Neural cell (in vitro differentiated cells): ENCODE measurements around the gene ACOT12. TPM values are rescaled to one million over a fixed set of nuclear protein-coding genes. Genes with fewer than 3 reads are reported as not detected.

ENCODE experiments used
- H2AFZ ChIP-seq: fragments of 200-600, 300-800 bp; sonication (generic), shearing (Covaris generic); 2 replicates; pipeline ENCODE4 v1.6.0; 2014; ENCODE audit warnings: low read depth, mild to moderate bottlenecking, antibody characterized with exemption, low read length, moderate library complexity
- H3F3A ChIP-seq: fragments of 200-600 bp; shearing (Covaris generic); 2 replicates; pipeline ENCODE4 v1.6.1; 2016; ENCODE audit warnings: mild to moderate bottlenecking, moderate library complexity, mixed read lengths, antibody characterized with exemption, low read length; ENCODE audit not compliant: insufficient read depth, poor library complexity, severe bottlenecking
- H3K27ac ChIP-seq: fragments of 200-600, 300-800 bp; sonication (generic), shearing (Covaris generic); 2 replicates; pipeline ENCODE4 v1.5.1; 2014; ENCODE audit warnings: mild to moderate bottlenecking, low read length, moderate library complexity
- H3K27me3 ChIP-seq: fragments of 300-800, 200-600 bp; sonication (generic), shearing (Covaris generic); 2 replicates; pipeline ENCODE4 v1.6.0; 2014; ENCODE audit warnings: mild to moderate bottlenecking, low read depth, low read length, moderate library complexity; ENCODE audit not compliant: insufficient read depth
- H3K36me3 ChIP-seq: fragments of 300-800, 200-600 bp; sonication (generic), shearing (Covaris generic); 2 replicates; pipeline ENCODE4 v1.5.1; 2014; ENCODE audit warnings: mild to moderate bottlenecking, antibody characterized with exemption, low read length, moderate library complexity; ENCODE audit not compliant: insufficient read depth
- H3K4me2 ChIP-seq: fragments of 300-800, 200-600 bp; sonication (generic), shearing (Covaris generic); 2 replicates; pipeline ENCODE4 v1.6.0; 2014; ENCODE audit warnings: mild to moderate bottlenecking, low read length
- H3K4me3 ChIP-seq: fragments of 300-800, 200-600 bp; sonication (generic), shearing (Covaris generic); 2 replicates; pipeline ENCODE4 v1.5.1; 2014; ENCODE audit warnings: mild to moderate bottlenecking, low read length, moderate library complexity
- H3K79me2 ChIP-seq: fragments of 200-600 bp; shearing (Covaris generic); replicated peaks from 2 replicates; pipeline ENCODE4 v1.6.0; 2014; ENCODE audit warnings: mild to moderate bottlenecking, low read length, moderate library complexity; ENCODE audit not compliant: insufficient read depth
- H3K9ac ChIP-seq: fragments of 300-800, 200-600 bp; sonication (generic), shearing (Covaris generic); 2 replicates; pipeline ENCODE4 v1.6.1; 2016; ENCODE audit warnings: mild to moderate bottlenecking, low read length, mixed read lengths
- H3K9me2 ChIP-seq: fragments of 200-600 bp; shearing (Covaris generic); 2 replicates; pipeline ENCODE4 v1.6.1; 2016; ENCODE audit warnings: mild to moderate bottlenecking, low read length, mixed read lengths; ENCODE audit not compliant: insufficient read depth
- H3K9me3 ChIP-seq: fragments of 200-600, 300-800 bp; sonication (generic), shearing (Covaris generic); 2 replicates; pipeline ENCODE4 v1.6.1; 2016; ENCODE audit warnings: mild to moderate bottlenecking, mixed run types, low read length, moderate library complexity, mixed read lengths
- H4K20me1 ChIP-seq: fragments of 200-600 bp; shearing (Covaris generic); 2 replicates; pipeline ENCODE4 v1.6.1; 2016; ENCODE audit warnings: mild to moderate bottlenecking, mixed run types; ENCODE audit not compliant: insufficient read depth
- CTCF ChIP-seq: fragments of 450-650 bp; IDR thresholded peaks from 2 replicates; pipeline ENCODE4 v1.5.1; 2014; ENCODE audit warnings: antibody characterized with exemption, mild to moderate bottlenecking, moderate library complexity; ENCODE audit not compliant: poor library complexity, severe bottlenecking
- EP300 ChIP-seq: fragments of 450-650 bp; conservative IDR thresholded peaks from 2 replicates; pipeline ENCODE4 v1.6.1; 2014; ENCODE audit warnings: antibody characterized with exemption, mild to moderate bottlenecking, moderate library complexity; ENCODE audit not compliant: poor library complexity, severe bottlenecking
- EZH2 ChIP-seq: fragments of 200-600, 300-800 bp; shearing (Covaris generic), sonication (generic); IDR thresholded peaks from 2 replicates; pipeline ENCODE4 v1.6.1; 2014; ENCODE audit warnings: antibody characterized with exemption, low read length, borderline replicate concordance, mild to moderate bottlenecking; ENCODE audit not compliant: insufficient read depth, poor library complexity, severe bottlenecking
- MXI1 ChIP-seq: fragments of 450-650 bp; conservative IDR thresholded peaks from 2 replicates; pipeline ENCODE4 v1.6.1; 2014; ENCODE audit warnings: antibody characterized with exemption, mild to moderate bottlenecking; ENCODE audit not compliant: poor library complexity, severe bottlenecking
- POLR2AphosphoS5 ChIP-seq: IDR thresholded peaks from 2 replicates; pipeline ENCODE4 v1.6.1; 2012
- RAD21 ChIP-seq: fragments of 450-650 bp; conservative IDR thresholded peaks from 2 replicates; pipeline ENCODE4 v1.6.1; 2014; ENCODE audit warnings: antibody characterized with exemption, mild to moderate bottlenecking, moderate library complexity
- REST ChIP-seq: IDR thresholded peaks from 2 replicates; pipeline ENCODE4 v1.6.1; 2012; ENCODE audit warnings: borderline replicate concordance
- SMC3 ChIP-seq: fragments of 450-650 bp; conservative IDR thresholded peaks from 2 replicates; pipeline ENCODE4 v1.6.1; 2014; ENCODE audit warnings: antibody characterized with exemption, mild to moderate bottlenecking, moderate library complexity; ENCODE audit not compliant: poor library complexity
- TAF1 ChIP-seq: IDR thresholded peaks from 2 replicates; pipeline ENCODE4 v1.6.1; 2012; ENCODE audit warnings: low read depth
- polyA plus RNA-seq: library from polyadenylated mRNA; depleted of rRNA; stranded (reverse); fragments of >200 nt; gene quantifications from 2 replicates; pipeline ENCODE4 v1.2.3, GENCODE V29; 2014

ACOT12 gene
- polyA plus RNA-seq, 1 donor from 2014 or later = 1.2 TPM

- no peaks in the 10 kb centered on the region for H3K9me3 ChIP-seq
- no peaks in the 10 kb centered on the region for H3K36me3 ChIP-seq
- H3K27me3 ChIP-seq = no peaks in the 10 kb centered on the region
- H3K27ac ChIP-seq = no peak overlapping the region
- H3K9ac ChIP-seq = no peak overlapping the region
- H4K20me1 ChIP-seq = no peaks in the 10 kb centered on the region
- H3K79me2 ChIP-seq = no peaks in the 10 kb centered on the region
- no peak overlapping the region for H3K4me3 ChIP-seq
- H3K9me2 ChIP-seq = no peaks in the 10 kb centered on the region
- TF ChIP-seq TAF1 (no peak), POLR2AphosphoS5 (no peak), EZH2 (no peak), SMC3 (no peak), MXI1 (no peak)
- H3F3A ChIP-seq = no peaks in the 10 kb centered on the region
- H3K4me2 ChIP-seq = no peak overlapping the region
- H2AFZ ChIP-seq = no peak overlapping the region
Observed at GRCh38 chr5:81370912-81371311, 23.0 kb downstream of the ACOT12 start.

GRCh38 chr5:81365541-81365940 lies 28.4 kb downstream of the ACOT12 start:
- no peaks in the 10 kb centered on the region for H3K9me3 ChIP-seq
- H3K27ac ChIP-seq = no peak overlapping the region
- no peaks in the 10 kb centered on the region for H3K79me2 ChIP-seq
- H3K27me3 ChIP-seq = no peaks in the 10 kb centered on the region
- TF ChIP-seq EZH2 = no peak
- no peak for TF ChIP-seq EP300
- no peak for TF ChIP-seq POLR2AphosphoS5
- no peak for TF ChIP-seq TAF1
- TF ChIP-seq SMC3 = no peak
- no peak for TF ChIP-seq CTCF
- no peak for TF ChIP-seq REST
- TF ChIP-seq MXI1 = no peak
- TF ChIP-seq RAD21 = no peak
- no peaks in the 10 kb centered on the region for H4K20me1 ChIP-seq
- H3K9me2 ChIP-seq = no peaks in the 10 kb centered on the region
- H3K36me3 ChIP-seq = no peaks in the 10 kb centered on the region
- no peak overlapping the region for H2AFZ ChIP-seq
- no peak overlapping the region for H3K4me2 ChIP-seq
- H3F3A ChIP-seq = no peaks in the 10 kb centered on the region
- H3K9ac ChIP-seq = no peak overlapping the region
- H3K4me3 ChIP-seq = no peak overlapping the region
